GM12874 (cell line): Measurements from ENCODE around the gene FAM53B.

ENCODE experiments used
- CTCF ChIP-seq: IDR thresholded peaks from 2 replicates; pipeline ENCODE4 v1.5.1; 2011; ENCODE audit warnings: low read depth, mild to moderate bottlenecking, control low read depth, low read length, moderate library complexity; ENCODE audit not compliant: insufficient read depth

The FAM53B gene, protein sequence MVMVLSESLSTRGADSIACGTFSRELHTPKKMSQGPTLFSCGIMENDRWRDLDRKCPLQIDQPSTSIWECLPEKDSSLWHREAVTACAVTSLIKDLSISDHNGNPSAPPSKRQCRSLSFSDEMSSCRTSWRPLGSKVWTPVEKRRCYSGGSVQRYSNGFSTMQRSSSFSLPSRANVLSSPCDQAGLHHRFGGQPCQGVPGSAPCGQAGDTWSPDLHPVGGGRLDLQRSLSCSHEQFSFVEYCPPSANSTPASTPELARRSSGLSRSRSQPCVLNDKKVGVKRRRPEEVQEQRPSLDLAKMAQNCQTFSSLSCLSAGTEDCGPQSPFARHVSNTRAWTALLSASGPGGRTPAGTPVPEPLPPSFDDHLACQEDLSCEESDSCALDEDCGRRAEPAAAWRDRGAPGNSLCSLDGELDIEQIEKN

GRCh38 chr10:124744102-124745050 is at the start of gene FAM53B:
TSS of gene FAM53B (minus strand) at chr10:124744378. CDS start at chr10:124706713, 37,665 bp downstream.
- TF ChIP-seq CTCF, result no peak

DNA sequence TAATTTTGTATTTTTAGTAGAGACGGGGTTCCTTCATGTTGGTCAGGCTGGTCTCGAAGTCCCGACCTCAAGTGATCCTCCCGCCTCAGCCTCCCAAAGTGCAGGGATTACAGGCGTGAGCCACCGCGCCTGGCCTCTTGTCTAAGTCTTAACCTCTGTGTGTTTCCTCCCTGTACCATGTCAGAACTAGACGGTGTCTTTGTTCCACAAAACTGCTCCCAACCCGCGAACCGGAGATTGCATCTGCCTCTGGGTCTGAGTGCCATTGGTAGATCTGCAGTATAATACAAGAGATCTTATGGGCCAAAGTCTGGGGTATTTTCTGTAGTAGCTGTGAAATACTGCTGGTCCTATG is 48.8 kb upstream of the FAM53B start:
- no peak for TF ChIP-seq CTCF

DNA sequence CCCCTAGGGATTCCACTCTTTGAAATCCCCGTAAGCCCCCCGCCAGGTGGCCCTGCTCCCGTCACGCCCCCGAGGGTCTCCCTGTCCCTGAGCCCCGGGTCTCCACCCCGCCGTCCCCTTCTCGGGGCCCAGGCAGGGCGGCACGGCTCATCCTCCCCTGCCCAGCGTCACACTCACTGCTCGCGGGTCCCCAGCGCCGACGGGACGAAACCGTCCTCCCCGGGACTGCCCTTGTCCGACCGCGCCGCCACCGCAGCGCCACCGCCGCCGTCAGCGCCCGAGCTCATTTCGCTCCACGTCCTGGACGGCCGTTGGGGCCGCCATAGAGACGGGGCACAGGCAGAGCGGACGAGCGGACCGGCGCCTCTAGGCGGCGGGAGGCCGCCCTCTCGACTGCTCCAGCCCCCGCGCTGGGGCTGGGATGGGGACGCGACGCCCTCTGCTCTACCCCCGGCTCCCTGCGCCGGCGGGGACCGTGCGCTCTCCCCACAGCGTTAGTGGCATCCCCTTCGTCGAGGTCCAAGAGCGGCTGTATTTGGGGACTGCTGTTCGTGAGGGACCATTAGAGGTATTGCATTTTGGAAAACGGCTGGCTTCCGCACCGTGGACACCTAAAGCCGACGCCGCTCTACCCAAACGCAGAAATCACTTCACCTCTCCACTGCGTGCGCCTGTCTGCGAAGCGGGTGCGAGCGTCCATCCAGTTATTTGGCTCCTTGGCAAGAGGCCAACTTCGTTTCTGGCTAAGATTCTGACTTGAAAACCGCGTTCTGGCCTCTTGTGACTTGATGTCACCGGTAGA is 47.6 kb upstream of the FAM53B start, which contains the start of gene EEF1AKMT2:
Gene EEF1AKMT2, minus strand, starts transcription at position 341 of the 802 bp plus-strand sequence. Its CDS starts 54 bp downstream, at position 287.
- TF ChIP-seq CTCF, result peak; percentile 9; the same call in 1 of the 2 replicates

DNA sequence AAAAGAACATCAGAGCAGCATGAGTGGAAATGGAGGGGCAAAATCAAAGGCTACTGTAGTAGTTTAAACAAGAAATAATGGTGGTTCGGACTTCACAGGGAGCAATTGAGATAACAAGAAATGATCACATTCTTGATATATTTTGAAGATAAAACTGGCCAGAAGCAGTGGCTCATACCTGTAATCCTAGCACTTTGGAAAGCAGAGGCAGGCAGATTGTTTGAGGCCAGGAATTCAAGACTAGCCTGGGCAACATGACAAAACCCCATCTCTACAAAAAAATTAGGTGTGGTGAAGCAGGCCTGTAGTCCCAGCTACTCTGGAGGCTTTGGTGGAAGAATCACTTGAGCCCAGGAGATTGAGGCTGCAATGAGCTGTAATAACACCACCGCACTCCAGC is 24.6 kb upstream of the FAM53B start:
- TF ChIP-seq CTCF, result no peak

- no peak for TF ChIP-seq CTCF
Observed at GRCh38 chr10:124765256-124765655, 21.1 kb upstream of the FAM53B start.

DNA sequence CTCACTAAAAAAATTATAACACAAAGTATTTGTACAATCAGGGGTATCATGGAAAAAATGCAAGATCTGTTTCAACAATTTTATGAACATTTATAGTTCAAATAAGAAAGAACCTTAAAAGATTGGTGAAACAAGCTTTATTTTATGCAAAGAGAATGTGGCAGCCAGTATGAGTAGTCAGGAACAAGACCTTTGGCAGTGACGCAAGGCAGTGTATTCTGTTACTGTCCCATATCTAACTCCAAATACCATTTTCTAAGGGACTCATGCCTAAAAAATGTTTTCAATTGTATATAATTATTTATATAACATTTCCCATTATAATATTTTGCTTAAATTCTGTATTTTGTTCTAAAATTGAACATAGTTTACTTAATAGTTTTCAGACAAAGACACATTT is 19.1 kb upstream of the FAM53B start:
- no peak for TF ChIP-seq CTCF
